Endometrial microvascular endothelial cells (primary cell): ENCODE results near the gene ARID3C. TPM values are rescaled to one million over a fixed set of nuclear protein-coding genes. Genes with fewer than 3 reads are reported as not detected.

Source experiments
- in situ Hi-C: cut with HindIII; loops from 2 replicates; pipeline ENCODE4 v1.10.0; 2017; ENCODE audit warnings: low sequenced_read_pairs, low pct_unique_long_range_greater_than_20kb; ENCODE audit errors: inconsistent ontology term
- total RNA-seq: library from RNA; depleted of rRNA; stranded (reverse); fragments of >200 nt; gene quantifications from one replicate; pipeline ENCODE4 v1.2.3, GENCODE V29; 2015; ENCODE audit errors: inconsistent ontology term

Gene ARID3C
- total RNA-seq, 1 donor from 2014 or later, result 0.09 TPM

DNA sequence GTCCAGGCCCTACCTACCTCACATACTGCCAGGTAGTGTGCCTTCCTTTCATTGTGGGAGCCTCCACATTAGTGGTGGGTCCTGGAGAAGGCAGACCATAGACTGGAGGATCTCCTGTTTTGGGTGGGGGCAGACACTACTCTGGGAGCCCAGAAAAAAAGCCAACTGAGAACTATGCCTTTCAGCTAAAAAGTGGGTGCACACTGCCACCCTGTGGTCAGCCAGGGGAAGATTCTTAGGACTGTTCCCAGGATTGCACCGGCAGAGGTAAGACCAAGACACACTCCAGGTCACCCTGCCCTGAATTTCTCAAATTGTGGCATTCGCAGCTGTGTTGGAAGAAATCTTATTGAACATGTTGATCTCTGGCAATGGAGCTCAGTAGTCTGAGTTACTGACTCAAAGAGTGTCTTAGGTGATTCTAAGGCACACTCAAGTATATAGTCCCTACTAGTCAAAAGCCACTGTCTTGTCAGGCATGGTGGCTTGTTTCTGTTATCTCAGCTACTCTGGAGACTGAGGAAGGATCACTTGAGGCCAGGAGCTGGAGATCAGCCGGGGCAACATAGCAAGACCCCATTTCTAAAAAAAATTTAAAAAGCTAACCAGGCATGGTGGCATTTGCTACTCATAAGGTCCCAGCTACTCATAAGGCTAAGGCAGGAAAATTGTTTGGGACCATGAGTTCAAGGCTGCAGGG, 5.1 kb upstream of the ARID3C start:
- in situ Hi-C loops, result no loop called here

DNA sequence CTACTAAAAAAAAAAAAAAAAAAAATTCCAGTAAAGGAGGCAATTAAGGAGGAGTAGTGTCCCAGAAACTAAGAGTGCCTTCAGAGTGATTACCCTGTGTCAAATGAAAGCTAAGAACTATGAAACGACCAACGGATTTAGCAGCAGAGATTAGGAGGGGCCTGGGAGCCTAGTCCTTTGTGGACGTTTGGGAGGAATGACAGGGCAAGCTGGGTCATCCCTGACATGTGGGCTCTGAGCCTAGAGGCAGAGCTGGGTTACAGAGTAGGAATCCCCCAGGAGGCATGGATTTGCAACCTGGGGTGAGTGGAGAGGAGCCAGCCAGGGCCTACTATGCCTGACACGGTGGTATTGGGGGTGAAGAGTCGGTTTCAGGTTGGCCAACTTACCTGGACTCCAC, 4.3 kb upstream of the ARID3C start:
- in situ Hi-C loops, result no loop called here

DNA sequence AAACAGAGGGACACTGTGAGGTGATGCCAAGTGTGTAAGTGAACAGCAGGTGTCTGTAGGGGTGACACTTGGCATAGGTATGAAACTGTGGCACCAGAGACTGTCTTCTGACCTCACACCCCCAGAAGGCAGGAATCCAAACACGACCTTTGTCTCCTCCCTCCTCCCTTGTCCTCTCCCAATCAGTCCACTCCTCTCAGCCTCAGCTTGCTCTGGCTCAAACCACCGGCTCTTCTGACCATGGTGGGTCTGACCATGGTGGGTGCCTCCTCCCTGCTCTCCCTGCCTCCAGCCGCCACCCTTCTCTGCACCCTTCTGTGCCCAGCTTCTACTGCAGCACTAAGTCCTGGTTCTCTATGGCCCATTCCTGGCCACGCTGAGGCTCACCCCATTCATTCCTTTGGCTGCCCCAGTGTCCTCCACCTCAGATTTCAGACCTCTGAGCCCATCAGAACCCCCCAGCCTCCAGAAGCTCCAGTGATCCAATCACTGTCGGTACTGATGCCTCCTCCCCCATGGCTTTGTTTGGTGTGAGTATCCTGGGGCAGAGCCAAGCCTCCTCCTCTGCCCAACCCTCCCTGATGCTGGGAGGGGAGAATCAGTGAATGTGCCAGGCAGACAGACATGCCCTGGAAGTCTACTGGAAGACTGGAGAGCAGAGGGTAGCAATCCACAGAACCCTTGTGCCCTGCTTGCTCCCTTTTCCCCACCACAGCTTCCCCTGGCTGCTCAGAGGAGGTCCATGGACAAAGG, 1.7 kb upstream of the ARID3C start:
- in situ Hi-C loops, result no loop called here

DNA sequence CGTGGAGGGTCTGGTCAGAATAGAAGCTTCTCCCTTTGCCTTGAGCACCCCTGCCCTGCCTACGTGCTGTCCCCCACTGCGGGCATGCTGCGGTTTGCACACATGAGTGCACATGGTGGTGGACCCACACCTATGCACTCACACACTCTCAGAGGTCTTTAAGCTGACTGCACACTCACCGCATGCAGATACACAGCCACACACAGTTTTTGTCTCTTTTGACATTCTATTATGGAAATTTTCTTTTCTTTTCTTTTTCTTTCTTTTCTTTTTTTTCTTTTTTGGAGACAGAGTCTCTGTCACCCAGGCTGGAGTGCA, 584 bp upstream of the ARID3C start:
- in situ Hi-C loops, result no loop called here

DNA sequence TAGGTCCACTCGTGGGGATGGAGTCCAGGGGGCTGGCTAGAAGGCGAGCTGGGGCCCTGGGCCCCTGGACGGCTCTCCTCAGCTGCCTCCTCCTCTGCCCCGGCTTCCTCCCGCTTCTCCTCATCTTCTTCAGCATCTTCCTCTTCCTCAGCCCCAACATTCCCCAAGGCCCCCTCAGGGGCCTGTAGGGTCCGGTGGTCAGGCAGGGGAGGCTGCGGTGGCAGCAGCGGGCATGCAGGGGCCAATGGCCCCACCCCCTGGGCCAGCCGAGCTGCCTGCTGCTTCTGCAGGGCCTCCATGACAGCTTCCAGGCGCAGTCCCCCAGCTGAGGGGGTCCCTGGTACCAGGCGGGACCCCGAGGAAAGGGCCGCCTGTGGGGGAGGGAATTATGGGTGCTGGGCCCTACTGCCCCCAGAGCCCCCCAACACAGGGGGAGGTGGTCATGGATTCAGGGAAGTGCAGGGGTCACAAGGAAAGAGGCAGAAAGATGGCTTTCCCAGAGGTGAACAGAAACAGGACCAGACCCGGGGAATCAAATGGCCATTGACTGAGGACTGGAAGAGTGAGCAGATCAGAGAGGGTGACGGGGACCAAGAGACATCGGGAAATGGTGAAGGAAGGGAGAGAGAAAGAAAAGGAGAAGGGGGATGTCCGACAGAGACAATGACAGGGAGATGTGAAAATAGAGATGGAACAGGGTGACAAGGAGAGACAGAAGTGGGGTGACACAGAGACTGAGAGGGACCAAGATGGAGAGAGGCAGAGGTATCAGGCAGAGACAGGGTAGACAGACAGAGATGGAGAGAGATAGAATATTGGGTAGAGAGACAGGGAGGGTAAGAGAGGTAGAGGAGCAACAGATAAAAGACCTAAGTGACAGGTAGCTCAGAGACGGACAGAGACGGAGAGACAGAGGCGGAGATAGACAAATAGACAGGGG, 880 bp downstream of the ARID3C start:
- in situ Hi-C loops, result no loop called here

DNA sequence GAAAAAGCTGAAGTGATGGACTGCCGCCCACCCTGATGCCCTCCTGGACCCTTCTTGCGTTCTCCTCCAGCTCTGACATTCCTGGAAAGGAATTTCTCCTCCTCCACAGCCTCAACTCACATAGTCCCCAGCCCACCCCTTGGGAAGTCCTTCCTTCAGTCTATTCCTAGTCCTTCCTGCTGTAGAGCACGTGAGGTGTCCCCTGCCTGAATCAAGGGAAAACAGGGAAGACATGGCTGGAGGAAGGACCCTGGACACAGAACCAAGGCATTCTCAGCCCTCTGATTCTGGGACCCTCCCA, 3.7 kb downstream of the ARID3C start:
- in situ Hi-C loops, result no loop called here

DNA sequence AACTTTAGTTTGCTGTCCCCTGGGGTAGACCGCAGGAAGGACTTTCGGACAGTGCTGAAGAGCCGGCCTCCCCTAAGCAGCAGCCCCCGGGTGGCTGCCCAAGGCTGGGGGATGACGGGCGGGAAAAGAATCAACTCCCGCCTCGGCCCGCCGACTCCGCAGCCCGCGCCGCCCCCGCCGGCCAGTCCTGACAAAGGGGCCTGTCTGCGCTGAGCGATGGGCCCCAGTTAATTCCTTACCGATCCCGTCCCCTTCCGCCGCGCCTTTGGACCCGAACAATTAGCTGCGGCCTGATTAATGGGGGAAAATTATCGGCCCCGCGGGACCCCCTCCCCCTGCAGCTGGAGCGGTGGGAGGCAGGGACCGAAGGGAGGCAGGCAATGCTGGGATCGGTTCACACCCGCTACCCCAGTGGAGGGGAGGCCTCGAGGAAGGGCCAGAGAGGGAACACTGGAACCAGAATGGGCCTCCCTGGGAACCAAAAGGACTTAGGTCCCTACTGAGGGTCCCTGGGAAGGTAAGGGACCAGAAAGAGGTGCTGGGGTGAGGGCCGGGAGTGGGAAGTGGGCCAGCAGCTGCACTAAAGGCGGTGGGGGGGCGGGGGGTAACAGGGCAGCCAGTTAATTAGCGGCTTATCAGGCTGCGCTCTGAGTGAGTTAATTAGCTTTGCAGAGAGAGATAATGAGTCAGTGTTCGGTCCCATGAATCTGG, 4.2 kb downstream of the ARID3C start:
- in situ Hi-C loops, result no loop called here

DNA sequence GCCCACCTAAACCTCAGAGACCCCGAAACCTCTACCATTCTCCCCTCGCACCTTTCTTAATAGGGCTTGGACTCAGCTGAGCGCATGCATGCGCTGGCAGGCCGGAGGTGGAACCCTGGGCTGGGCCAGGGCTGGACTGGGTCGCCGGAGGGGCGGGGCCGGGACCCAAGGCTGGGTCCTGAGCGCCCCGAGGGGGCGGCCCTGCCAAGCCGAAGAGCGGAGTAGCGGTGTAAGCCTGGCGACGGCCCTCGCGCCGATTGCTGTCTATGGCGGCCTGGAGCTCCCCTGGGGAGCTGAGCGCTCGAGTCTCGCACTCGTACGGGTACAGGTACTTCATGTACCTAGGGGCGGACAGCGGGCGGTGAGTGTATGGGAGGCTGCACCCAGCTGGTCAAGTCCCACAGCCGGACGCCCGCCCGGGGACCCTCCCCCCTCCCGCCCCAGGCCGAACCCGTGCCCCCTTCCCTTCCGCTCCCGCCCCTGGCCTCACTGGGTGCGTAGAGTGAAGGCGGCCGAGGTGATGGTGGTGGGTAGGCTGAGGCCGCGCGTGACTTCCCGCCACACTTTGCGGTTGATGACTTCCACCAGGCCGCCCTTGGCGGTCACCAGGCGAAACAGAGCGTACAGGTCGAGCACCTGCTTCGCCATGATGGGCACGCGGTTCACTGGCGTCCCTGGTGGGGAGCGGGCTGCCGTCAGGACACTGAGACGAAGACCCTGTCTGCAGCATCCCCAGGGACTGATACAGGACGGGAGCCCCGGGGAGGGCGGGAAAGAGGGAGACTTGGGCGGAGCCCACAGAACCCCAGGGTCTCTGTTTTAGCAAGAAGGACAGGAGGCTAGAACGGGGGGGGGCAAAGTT, 5.3 kb downstream of the ARID3C start:
- in situ Hi-C loops, result no loop called here

DNA sequence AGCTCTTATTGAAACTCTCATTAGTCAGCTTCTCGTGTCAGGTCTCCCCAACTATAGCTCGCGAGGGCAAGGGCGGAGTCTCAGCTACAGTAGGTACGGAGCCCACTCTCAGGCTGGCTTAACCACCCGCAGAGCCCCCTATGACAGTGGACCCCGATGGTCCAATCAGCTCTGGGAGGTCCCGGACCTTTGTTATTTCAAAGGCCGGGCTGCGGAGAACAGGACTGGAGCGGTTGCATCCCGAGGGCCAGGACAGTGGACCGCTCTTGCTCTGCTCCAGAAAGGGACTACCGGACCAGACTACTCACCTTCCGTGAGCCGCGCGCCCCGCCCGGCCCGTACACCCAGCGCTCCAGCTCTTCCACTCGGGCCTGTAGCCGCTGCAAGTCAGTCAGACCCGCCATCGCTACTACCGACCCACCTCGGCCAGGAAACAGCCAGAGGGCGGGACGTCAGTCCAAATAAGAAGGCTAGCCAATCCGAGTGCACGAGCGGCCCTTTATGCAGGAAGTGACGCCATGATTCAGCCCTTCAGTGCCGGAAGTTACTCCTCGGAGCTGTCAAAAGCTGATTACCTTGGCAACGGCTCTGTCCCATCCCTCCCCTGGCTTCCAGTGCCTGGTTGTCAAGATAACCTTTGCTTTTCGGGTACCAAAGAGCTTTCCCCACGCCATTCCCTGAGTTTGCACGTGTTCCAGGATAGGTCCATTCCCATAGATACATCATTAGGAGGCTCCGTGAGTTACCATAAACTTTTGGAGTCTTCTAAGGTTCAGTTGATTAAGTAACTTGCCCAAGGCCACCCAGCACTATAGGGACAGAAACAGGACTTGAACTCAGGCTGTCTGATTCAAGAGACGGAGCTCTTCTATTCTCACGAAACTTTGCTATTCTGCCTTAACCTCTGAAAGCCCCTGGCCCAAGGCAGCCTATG, 8.5 kb downstream of the ARID3C start, which contains the start of gene DCTN3:
Gene DCTN3 (minus strand): TSS at position 435 of the 934 bp plus-strand sequence. CDS start 31 bp downstream, at position 404.
- in situ Hi-C loops, result no loop called here

DNA sequence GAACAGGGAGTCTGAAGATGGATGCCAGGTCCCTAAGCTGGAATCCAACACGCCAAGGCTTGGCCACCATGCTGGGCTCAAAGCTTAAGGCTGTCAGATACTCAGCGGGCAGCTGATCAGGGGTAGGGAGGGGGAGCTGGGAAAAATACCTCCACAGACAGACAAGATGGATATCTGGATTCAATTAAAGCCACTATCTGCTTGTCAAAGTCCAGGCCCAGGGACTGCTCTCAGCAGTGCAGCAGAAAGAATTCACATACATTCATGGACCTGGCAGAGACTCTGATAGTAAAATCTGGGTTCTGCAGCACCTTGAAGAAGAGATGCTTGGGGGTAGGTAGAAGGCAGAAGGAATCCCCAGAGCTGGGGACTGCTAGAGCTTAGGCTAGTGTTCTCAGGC, 13.7 kb downstream of the ARID3C start:
- in situ Hi-C loops, result no loop called here

DNA sequence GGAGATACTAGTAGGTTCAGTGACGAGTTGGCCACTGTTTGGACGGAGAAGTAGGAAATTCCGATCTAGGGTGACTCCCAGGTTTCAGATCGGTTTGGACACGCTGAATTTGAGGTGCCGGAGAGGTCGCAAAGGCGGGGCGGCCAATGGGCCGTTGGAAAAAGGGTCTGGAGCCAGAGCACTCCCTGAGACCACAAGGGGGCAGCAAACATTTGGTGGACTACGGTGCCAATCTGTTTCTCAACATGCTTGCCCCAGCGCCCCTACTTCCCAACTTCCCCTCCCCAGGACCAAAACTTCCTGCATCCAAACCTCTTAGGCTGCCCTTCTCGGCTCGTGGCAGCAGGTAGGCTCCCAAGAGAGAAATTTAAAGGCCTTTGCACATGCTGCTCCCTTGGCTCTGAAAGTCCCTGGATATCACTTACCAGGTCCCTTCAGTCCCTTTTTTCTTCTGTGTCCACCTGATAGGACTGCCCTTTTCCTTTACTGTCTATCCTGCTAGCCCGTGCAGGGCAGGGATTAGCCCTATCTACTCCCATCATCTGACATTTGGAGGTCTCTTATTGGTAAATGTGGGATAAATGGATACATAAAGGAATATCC, 16.0 kb downstream of the ARID3C start:
- in situ Hi-C loops, result no loop called here

DNA sequence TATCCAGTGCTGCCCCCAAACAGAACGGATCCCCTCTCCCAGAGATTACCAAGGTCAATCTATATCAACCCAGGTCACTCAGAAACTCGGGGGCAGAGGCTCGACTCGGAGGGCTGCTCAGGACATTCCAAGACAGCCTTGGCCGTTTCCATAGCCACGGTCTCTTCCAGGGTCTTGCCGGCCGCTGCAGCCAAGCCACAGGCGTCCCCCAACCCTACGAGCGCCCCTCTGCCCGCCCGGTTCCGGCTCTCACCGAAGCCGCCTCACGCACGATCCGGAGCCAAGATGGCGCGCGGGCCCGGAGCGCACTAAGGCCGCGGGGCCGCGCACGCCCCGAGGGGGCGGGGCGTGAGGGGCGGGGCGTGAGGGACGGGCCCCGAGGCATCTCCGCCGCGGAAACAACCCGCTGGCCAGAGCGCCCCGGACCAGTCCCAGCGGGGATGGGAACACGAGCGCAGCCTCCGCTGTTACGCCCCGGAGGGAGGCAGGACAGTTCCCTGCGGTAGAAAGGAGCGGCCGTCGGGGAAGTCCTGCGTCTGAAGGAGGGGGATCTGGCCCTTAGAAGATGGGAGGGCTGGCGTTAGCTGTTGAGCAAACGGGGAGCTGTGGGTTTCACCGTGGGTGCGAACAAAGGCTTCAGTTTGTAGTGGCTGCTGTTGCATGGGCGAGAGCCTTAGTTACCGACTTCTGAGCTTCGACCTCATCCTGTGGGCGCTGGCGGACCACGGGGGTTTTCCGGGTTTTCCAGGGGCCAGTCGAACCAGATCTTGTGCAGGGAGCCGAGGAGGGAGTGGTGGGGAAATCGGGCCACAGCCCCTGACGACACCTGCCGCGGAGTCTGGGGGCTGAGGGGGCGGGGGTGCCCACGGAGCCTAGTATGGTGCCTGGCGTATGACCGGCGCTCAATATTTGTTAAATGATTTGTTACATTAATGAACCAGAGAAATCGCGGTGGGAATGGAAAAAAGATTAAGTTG, 16.8 kb downstream of the ARID3C start, which contains the start of gene RPP25L:
Gene RPP25L (minus strand): TSS at position 287 of the 977 bp plus-strand sequence. CDS start 801 bp downstream, outside the sequence.
- in situ Hi-C loops, result no loop called here

DNA sequence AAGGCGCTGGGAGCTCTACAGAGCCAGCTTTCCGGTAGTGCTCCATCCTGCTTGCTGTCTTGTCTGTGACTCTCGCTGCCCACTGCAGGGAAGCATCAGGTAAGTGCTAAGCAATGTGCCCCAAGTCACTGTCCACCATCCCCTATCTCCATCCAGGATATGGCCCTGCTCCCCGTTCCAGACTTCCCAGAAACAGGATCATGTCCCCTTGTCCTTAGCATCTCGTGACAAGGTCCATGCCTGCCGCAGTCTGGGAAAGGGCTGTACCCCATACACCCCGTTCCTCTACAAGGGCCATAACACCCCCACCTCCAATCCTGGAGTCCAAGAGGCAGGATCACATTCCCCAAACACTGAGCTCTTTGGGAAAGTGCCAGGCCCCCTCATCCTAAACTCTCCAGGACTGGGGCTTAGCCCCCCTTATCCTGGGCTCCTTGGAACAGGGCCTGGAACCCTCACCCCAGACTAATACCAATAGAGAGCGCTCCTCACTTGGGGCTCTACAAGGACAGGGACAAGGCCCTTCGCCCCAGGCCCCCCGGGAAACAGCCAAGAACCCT, 17.5 kb downstream of the ARID3C start:
- in situ Hi-C loops, result no loop called here

DNA sequence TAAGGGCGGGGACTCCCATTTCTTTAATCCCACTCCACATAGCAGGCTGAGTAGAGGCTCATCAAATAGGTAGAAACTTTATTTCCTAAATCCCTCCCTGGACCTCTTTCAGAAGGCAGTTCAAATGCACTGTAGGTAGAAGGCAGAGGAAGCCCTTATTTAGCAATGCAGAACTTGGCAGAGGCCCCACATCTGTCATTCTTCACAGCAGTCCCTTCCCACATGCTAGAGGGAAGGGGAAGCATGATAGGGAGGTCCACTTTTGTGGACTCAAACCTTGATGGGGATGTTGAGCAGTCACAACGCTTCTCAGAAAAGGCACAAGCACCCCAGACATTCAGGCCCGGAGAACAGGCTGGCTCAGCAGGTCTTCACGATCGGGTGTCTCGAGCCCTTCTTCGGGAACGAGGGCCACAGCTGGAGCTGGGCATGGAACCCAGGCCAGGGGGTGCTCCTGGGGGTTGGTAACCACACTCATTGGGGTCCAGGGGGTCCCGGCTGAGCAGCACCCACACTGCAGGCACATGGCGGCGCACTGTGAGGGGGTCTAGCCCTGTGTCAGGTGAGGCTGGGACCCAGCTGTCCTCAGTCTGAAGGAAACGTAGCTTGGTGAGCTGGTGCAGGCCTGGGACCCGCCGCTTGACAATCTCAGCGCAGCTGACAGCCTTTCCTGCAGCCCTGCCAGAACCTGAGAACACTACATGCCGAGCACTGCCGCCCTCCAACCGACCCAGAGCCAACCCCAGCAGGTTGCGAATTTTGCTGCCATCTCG, 18.2 kb downstream of the ARID3C start:
- in situ Hi-C loops, result no loop called here

DNA sequence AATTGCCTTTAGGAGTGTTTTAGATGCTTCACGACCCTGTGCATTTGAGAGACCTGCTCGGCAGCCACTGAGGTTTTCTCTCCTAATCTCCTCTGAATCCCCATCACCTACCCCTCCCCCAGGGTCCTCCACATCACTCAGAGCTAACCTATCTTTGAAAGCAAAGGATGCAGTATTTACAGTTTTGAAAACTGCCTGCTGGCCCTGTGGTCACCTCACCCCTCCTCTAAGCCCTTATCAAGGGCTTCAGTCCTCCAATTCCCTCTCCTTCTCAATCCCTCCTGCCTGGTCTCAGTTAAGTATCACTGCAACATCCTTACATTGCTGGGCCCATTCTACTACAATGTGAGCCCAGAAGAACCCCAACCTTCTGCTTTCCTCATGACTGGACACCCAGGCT, 21.5 kb downstream of the ARID3C start:
- in situ Hi-C loops, result no loop called here
